ENCODE measurements around the gene PRPF6. TPM values are rescaled to one million over a fixed set of nuclear protein-coding genes. Genes with fewer than 3 reads are reported as not detected.
A peak's percentile ranks its signal among the peaks of the same experiment; 100 is the strongest.

The PRPF6 gene
- total and polyA plus RNA-seq, 2 of the 13 experiments (the other 11 are each of a cell fraction or from before 2014, with no cell fraction given), result 63.7 to 101 TPM

DNA sequence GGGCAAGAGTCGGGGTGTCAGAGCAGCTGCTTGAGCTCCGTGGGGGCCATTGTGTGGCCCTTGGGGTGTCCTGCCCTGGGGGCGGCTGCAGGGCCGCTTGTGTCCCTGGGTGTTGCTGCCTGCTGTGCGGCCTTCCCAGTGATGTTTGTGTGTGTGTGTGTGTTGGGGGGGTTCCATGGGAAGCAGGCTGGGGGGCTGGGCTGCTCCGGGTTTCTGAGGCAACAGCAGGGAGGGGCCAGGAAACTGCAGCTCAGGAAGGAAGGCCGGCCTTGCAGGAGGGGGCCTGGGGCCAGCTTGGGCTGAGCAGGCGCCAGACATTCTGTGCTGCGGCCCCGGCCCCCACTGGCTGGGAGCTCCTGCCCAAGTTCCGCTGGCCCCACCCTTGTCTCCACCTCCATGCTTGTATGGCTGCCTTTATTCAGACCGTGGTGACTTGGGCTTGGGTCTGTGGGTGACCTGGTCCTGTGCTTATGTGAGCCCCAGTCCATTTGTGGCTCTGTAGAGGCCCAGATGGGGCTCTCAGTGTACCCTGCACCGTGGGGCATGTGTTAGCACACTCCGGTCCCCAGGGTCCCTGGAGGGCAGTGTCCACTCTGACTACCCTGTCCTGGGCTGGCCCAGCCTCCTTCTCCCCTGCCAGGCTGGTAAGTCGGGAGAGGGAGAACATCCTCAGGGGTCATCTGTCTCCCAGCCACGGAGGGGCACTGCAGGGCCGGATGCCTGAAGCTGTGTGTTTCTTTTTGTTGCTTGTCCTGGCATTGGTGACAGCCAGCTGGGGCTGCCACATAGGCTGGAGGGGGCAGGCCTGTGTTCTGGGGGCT, 73.1 kb downstream of the PRPF6 start (continued):
- TF ChIP-seq POGK (CRISPR knock-in tag; conservative IDR thresholded peaks at IDR 0.05), result peak; percentile 87
- TF ChIP-seq IKZF4 (CRISPR knock-in tag; IDR thresholded peaks at IDR 0.05; ENCODE audit: borderline replicate concordance, low read depth, not compliant biosample characterization), result no peak
- TF ChIP-seq NCOA1 (CRISPR knock-in tag; IDR thresholded peaks at IDR 0.05), result peak; percentile 96
- no peak for TF ChIP-seq NAIF1 (CRISPR knock-in tag; IDR thresholded peaks at IDR 0.05; ENCODE audit: borderline replicate concordance)
- TF ChIP-seq LCORL (IDR thresholded peaks at IDR 0.05), result 0 out of 2 replicates have a peak, but pooled peaks have one; percentile 18
- peak; percentile 96 for TF ChIP-seq LCORL (CRISPR knock-in tag; IDR thresholded peaks at IDR 0.05)
- TF ChIP-seq, protein P1, sequence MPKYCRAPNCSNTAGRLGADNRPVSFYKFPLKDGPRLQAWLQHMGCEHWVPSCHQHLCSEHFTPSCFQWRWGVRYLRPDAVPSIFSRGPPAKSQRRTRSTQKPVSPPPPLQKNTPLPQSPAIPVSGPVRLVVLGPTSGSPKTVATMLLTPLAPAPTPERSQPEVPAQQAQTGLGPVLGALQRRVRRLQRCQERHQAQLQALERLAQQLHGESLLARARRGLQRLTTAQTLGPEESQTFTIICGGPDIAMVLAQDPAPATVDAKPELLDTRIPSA (CRISPR knock-in tag; IDR thresholded peaks at IDR 0.05; ENCODE audit: borderline replicate concordance), result no peak
- TF ChIP-seq ZNF326 (CRISPR knock-in tag; IDR thresholded peaks at IDR 0.05; ENCODE audit: borderline replicate concordance), result peak; percentile 87; the same call in 1 of the 2 replicates
- TF ChIP-seq ZFP36 (IDR thresholded peaks at IDR 0.05; ENCODE audit: borderline replicate concordance, low read depth, low read length, partially characterized antibody), result no peak
- peak; percentile 92 for TF ChIP-seq ZBED4 (CRISPR knock-in tag; IDR thresholded peaks at IDR 0.05; ENCODE audit: borderline replicate concordance)
- TF ChIP-seq GABPB1 (CRISPR knock-in tag; IDR thresholded peaks at IDR 0.05), result peak; percentile 84
- TF ChIP-seq ZNF343 (CRISPR knock-in tag; IDR thresholded peaks at IDR 0.05), result no peak
- no peak for TF ChIP-seq HOXA9 (CRISPR knock-in tag; IDR thresholded peaks at IDR 0.05; ENCODE audit: borderline replicate concordance)
- TF ChIP-seq, protein P2, sequence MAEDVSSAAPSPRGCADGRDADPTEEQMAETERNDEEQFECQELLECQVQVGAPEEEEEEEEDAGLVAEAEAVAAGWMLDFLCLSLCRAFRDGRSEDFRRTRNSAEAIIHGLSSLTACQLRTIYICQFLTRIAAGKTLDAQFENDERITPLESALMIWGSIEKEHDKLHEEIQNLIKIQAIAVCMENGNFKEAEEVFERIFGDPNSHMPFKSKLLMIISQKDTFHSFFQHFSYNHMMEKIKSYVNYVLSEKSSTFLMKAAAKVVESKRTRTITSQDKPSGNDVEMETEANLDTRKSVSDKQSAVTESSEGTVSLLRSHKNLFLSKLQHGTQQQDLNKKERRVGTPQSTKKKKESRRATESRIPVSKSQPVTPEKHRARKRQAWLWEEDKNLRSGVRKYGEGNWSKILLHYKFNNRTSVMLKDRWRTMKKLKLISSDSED (CRISPR knock-in tag; IDR thresholded peaks at IDR 0.05), result no peak
- TF ChIP-seq SP1 (IDR thresholded peaks at IDR 0.05), result no peak
- peak; percentile 40; the same call in 1 of the 2 replicates for TF ChIP-seq SP1 (CRISPR knock-in tag; IDR thresholded peaks at IDR 0.05)
- peak; percentile 93 for TF ChIP-seq ZNF264 (CRISPR knock-in tag; IDR thresholded peaks at IDR 0.05)
- no peak for TF ChIP-seq ZNF816 (CRISPR knock-in tag; IDR thresholded peaks at IDR 0.05; ENCODE audit: borderline replicate concordance)
- no peak; the same call in 1 of the 2 replicates for TF ChIP-seq ZBTB38 (CRISPR knock-in tag; IDR thresholded peaks at IDR 0.05)
- TF ChIP-seq CENPT (CRISPR knock-in tag; IDR thresholded peaks at IDR 0.05; ENCODE audit: low read depth), result peak; percentile 88; the same call in 1 of the 2 replicates
- no peak for TF ChIP-seq TP53 (CRISPR knock-in tag; conservative IDR thresholded peaks at IDR 0.05)
- TF ChIP-seq HNRNPLL (IDR thresholded peaks at IDR 0.05; ENCODE audit: low read depth, low read length, poor library complexity, severe bottlenecking), result peak; percentile 61

Data from HepG2 (cell line).